A549 (cell line): ENCODE results near the gene SH3RF2.
"Not testable (repeated sequence)": the region's sequence is repeated elsewhere in the genome, so short reads cannot be mapped to it uniquely, and the experiment has no call there.

ENCODE experiments used
- CEBPB ChIP-seq, 2 experiments: fragments of >200 bp in 1 of 2; sonication (Bioruptor Twin) in 1 of 2; formaldehyde crosslinking in 1 of 2; IDR thresholded peaks; 2 replicates each; pipeline ENCODE4 v1.6.1; 2012 to 2016
- CHD2 ChIP-seq: fragments of 150-350 bp; IDR thresholded peaks from 2 replicates; pipeline ENCODE4 v1.6.1; 2014; ENCODE audit warnings: low read length; ENCODE audit not compliant: partially characterized antibody
- NFE2L2 ChIP-seq: fragments of 150-350 bp; conservative IDR thresholded peaks from 2 replicates; pipeline ENCODE4 v1.6.1; 2014; ENCODE audit warnings: low read length
- POLR2A ChIP-seq: IDR thresholded peaks from 2 replicates; pipeline ENCODE4 v1.6.1; 2012; ENCODE audit warnings: mild to moderate bottlenecking, low read length
- ZC3H11A ChIP-seq: fragments of 450-650 bp; IDR thresholded peaks from 2 replicates; pipeline ENCODE4 v1.6.1; 2014; ENCODE audit warnings: antibody characterized with exemption, mild to moderate bottlenecking
- TF ChIP-seq, protein P1 (sequence below): fragments of >200 bp; sonication (Bioruptor Twin); formaldehyde crosslinking; IDR thresholded peaks from 3 replicates; pipeline ENCODE4 v1.5.1; 2016

DNA sequence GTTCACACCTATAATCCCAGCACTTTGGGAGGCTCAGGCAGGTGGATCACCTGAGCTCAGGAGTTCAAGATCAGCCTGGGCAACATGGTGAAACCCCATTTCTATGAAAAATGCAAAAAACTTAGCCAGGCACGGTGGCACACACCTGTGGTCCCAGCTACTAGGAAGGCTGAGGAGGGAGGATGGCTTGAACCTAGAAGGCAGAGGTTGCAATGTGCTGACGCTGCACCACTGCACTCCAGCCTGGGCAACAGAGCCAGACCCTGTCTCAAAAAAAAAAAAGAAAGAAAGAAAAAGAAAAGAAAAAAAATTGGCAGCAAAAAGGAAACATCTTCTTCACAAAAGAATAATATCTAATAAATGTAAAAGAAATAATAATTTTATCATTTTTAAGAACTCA lies 172.5 kb downstream of the SH3RF2 start:
- not testable (repeated sequence) for TF ChIP-seq POLR2A; CHD2; NFE2L2; ZC3H11A; CEBPB (IDR thresholded peaks at IDR 0.05)
- TF ChIP-seq, protein P1, sequence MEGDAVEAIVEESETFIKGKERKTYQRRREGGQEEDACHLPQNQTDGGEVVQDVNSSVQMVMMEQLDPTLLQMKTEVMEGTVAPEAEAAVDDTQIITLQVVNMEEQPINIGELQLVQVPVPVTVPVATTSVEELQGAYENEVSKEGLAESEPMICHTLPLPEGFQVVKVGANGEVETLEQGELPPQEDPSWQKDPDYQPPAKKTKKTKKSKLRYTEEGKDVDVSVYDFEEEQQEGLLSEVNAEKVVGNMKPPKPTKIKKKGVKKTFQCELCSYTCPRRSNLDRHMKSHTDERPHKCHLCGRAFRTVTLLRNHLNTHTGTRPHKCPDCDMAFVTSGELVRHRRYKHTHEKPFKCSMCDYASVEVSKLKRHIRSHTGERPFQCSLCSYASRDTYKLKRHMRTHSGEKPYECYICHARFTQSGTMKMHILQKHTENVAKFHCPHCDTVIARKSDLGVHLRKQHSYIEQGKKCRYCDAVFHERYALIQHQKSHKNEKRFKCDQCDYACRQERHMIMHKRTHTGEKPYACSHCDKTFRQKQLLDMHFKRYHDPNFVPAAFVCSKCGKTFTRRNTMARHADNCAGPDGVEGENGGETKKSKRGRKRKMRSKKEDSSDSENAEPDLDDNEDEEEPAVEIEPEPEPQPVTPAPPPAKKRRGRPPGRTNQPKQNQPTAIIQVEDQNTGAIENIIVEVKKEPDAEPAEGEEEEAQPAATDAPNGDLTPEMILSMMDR = not testable (repeated sequence)
